ENCODE results near the gene B3GNT5. TPM values are rescaled to one million over a fixed set of nuclear protein-coding genes. Genes with fewer than 3 reads are reported as not detected.

The B3GNT5 gene
- total RNA-seq, 1 donor from 2014 or later, result 19.9 TPM

DNA sequence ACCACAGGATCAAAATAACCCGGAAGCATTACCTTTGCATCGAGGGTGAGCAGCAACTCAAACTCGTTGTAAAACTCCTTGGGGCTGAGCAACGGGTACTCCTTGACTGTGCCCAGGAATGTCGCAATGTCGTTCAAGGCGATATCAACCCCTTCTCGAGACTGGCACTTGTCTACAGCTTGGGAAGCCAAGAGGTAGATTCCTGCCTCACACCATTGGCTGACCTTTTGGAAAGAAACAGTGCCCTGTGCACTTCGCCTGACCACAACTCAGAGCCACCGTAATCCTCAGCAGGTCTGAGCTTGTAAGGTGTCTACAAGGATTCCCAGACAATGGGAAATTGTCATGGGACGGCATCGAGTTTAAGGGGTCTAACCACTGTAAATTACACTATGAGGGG is 43.9 kb downstream of the B3GNT5 start:
- TF ChIP-seq CTCF (IDR thresholded peaks at IDR 0.05), result no peak
- H3K9me3 Mint-ChIP-seq (ENCODE audit: low read depth), result peaks cover 3% of the 10 kb centered on the region
- peaks cover 46% of the 10 kb centered on the region for H3K4me1 Mint-ChIP-seq (ENCODE audit: low read depth)
- H3K36me3 Mint-ChIP-seq (ENCODE audit: low read depth), result peaks cover 4% of the 10 kb centered on the region
- no peak overlapping the region for H3K27ac Mint-ChIP-seq (ENCODE audit: unreplicated experiment)
- no peak for DNase-seq (ENCODE audit: low spot score)
- no peaks in the 10 kb centered on the region for H3K27me3 Mint-ChIP-seq (ENCODE audit: low read depth)
- H3K4me3 Mint-ChIP-seq (ENCODE audit: unreplicated experiment), result no peak overlapping the region

GRCh38 chr3:183298701-183299153 is 45.7 kb downstream of the B3GNT5 start:
- Mint-ChIP-seq H3K4me1 (ENCODE audit: low read depth) (peaks cover 50% of the 10 kb centered on the region), H3K27me3 (ENCODE audit: low read depth) (no peaks in the 10 kb centered on the region), H3K27ac (ENCODE audit: unreplicated experiment) (peak overlapping the region; percentile 95), H3K36me3 (ENCODE audit: low read depth) (peaks cover 4% of the 10 kb centered on the region), H3K4me3 (ENCODE audit: unreplicated experiment) (peak overlapping the region; percentile 5), H3K9me3 (ENCODE audit: low read depth) (peaks cover 3% of the 10 kb centered on the region)
- no peak for DNase-seq (ENCODE audit: low spot score)
- TF ChIP-seq CTCF (IDR thresholded peaks at IDR 0.05), result no peak

DNA sequence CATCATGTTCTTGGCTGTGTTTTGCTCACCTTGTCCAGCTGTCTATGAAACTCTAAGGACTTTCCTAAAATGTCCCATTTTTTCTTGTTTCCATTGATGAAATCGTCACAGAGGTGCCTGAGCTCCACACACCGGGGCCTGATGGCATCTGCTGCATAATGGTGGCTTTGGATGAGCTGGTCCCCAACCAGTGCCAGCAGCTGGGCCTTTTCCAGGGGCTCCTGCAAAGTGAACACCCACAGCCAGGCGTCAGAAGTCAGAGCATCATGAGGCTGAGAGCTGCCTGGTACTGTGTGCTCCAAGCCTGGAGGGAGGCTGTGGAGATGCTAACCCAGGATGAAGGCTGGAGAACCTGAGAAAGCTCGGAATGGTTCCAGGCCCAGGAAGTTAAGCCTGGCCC is 46.9 kb downstream of the B3GNT5 start:
- peaks cover 49% of the 10 kb centered on the region for H3K4me1 Mint-ChIP-seq (ENCODE audit: low read depth)
- H3K27me3 Mint-ChIP-seq (ENCODE audit: low read depth), result no peaks in the 10 kb centered on the region

DNA sequence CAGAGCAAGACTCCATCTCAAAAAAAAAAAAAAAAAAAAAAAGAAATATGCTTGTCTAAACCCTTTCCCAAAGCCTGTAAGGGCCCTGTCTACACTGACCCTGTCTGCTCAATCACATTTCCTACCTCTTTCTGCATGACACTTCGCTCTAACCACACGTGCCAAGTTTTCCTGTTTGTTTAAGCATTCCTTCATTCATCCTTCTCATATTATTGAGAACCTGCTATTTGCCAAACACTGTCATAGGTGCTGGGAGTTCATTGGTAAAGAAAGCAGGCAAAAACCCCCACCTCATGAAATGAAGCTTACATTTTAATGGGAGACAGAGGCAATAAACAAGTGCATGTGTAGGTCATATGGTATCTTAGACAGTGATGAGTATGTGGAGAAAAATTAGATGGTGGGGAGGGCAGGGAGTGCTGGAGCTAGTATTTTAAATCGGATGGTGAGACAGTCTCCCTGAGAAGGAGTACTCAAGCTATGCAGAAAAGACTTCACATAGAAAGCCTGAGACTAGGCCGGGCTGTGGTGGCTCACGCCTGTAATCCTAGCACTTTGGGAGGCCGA is 48.0 kb downstream of the B3GNT5 start:
- peaks cover 40% of the 10 kb centered on the region for H3K4me1 Mint-ChIP-seq (ENCODE audit: low read depth)
- H3K27me3 Mint-ChIP-seq (ENCODE audit: low read depth), result no peaks in the 10 kb centered on the region
- TF ChIP-seq CTCF (IDR thresholded peaks at IDR 0.05), result no peak
- no peaks in the 10 kb centered on the region for H3K9me3 Mint-ChIP-seq (ENCODE audit: low read depth)
- H3K36me3 Mint-ChIP-seq (ENCODE audit: low read depth), result no peaks in the 10 kb centered on the region
- DNase-seq (ENCODE audit: low spot score), result no peak
- no peak overlapping the region for H3K4me3 Mint-ChIP-seq (ENCODE audit: unreplicated experiment)
- H3K27ac Mint-ChIP-seq (ENCODE audit: unreplicated experiment), result peak overlapping the region; percentile 34

More for the DNA sequence above, 46.9 kb downstream of the B3GNT5 start:
- Mint-ChIP-seq H3K9me3 (ENCODE audit: low read depth) (peaks cover 2% of the 10 kb centered on the region), H3K27ac (ENCODE audit: unreplicated experiment) (no peak overlapping the region), H3K36me3 (ENCODE audit: low read depth) (peaks cover 3% of the 10 kb centered on the region), H3K4me3 (ENCODE audit: unreplicated experiment) (no peak overlapping the region)
- no peak for TF ChIP-seq CTCF (IDR thresholded peaks at IDR 0.05)
- DNase-seq (ENCODE audit: low spot score), result no peak

DNA sequence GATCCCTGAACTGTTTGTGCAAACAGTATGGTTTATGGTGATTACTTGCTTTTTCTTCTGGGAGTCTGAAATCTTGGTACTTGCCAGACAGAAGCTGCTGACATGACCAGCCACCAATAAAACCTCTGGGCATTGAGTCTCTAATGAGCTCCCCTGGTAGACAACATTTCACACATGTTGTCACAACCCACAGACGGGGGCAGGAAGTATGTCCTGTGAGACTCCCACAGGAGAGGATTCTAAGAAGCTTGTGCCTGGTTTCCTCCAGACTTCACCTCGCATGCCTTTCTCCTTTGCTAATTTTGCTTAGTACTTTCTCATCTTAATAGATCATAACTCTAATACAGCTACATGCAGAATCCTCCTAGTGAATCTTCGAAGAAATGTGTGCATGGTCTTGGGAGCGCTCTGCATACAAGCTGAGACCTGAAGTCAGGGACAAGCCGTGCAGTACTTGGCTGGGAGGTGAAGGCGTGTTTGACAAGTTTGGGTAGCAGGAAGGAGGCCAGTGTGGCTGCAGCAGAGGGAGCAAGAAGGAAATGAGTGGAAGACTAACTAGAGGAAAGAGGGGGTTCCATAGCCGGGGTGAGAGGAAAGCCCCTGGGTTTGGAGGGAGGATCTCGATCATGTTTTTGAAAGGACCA is 49.0 kb downstream of the B3GNT5 start:
- TF ChIP-seq CTCF (IDR thresholded peaks at IDR 0.05), result no peak
- no peaks in the 10 kb centered on the region for H3K36me3 Mint-ChIP-seq (ENCODE audit: low read depth)
- H3K4me1 Mint-ChIP-seq (ENCODE audit: low read depth), result peaks cover 44% of the 10 kb centered on the region
- no peak for DNase-seq (ENCODE audit: low spot score)
- H3K27ac Mint-ChIP-seq (ENCODE audit: unreplicated experiment), result peak overlapping the region; percentile 68
- no peaks in the 10 kb centered on the region for H3K9me3 Mint-ChIP-seq (ENCODE audit: low read depth)
- no peaks in the 10 kb centered on the region for H3K27me3 Mint-ChIP-seq (ENCODE audit: low read depth)
- H3K4me3 Mint-ChIP-seq (ENCODE audit: unreplicated experiment), result no peak overlapping the region
